Transverse colon (tissue), 4 donors: Measurements from ENCODE around the gene ZBTB7A.

Experiments used
- CTCF ChIP-seq, 5 experiments: fragments of 200-600 bp in 3 of 5; fragments of 450-650 bp in 2 of 5; sonication (generic) in 3 of 5; IDR thresholded peaks; 1 replicate in 2 of 5; 2 replicates in 3 of 5; pipeline ENCODE4 v1.5.1; 2016 to 2017; ENCODE audit warnings: antibody characterized with exemption in 5 of 5, inconsistent platforms in 3 of 5, mild to moderate bottlenecking in 2 of 5, moderate library complexity in 1 of 5
- EP300 ChIP-seq: sonication (generic); formaldehyde crosslinking; IDR thresholded peaks from one replicate; pipeline ENCODE4 v1.6.1; 2017; ENCODE audit warnings: antibody characterized with exemption, low read depth
- POLR2A ChIP-seq: fragments of 450-650 bp; IDR thresholded peaks from one replicate; pipeline ENCODE4 v1.6.1; 2016; ENCODE audit warnings: antibody characterized with exemption, mild to moderate bottlenecking, moderate library complexity
- POLR2AphosphoS5 ChIP-seq, 3 donors: sonication (generic); formaldehyde crosslinking; IDR thresholded peaks; one replicate each; pipeline ENCODE4 v1.6.1; 2016; ENCODE audit warnings: antibody characterized with exemption in 3 of 3

DNA sequence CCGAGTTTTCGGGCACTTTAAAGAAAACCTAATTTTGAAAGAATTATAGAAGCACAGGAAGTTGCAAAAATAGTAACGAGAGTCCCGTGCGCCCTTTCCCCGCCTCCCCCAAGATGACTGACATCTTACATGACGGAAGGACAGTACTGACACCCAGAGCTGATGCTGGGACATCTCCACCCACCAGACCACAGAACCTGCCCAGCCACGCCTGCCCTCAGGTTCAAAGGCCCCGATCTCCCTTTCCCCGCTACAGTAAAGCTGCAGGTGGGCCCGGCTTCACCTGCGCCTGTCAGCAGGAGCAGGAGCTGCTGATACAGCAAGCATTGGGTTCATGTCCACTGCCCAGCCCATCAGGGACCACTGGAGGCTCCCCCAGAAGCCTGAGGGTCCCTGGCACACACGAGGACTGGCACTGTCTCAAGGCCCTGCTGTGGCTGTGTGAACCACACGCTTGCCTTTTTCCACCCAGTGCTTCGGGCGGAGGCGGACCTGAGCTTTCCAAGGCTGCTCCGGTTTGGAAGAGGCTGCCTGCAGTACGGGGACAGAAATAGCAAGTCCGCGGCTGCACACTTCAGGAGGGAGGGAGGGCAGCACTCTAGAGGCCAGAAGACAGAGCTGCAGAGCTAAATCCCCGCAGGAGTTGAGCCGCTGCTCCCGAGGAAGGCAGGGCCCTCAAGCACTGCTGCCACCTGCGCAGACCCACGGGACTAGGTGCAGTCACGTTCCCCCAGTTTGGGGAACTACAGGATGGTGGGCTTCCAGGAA lies 48.5 kb upstream of the ZBTB7A start:
- no peak for TF ChIP-seq EP300
- no peak for TF ChIP-seq CTCF (IDR thresholded peaks at IDR 0.05)
- no peak for TF ChIP-seq POLR2A
- TF ChIP-seq POLR2AphosphoS5 (IDR thresholded peaks at IDR 0.05), result no peak
